IMR-90 (cell line): ENCODE data around the gene HS2ST1. TPM values are rescaled to one million over a fixed set of nuclear protein-coding genes. Genes with fewer than 3 reads are reported as not detected.

Experiments
- ATAC-seq: fragments of 200-7000 bp; cut with Tn5 transposase; 2 replicates; pipeline ENCODE4 v1.9.1; 2020; ENCODE audit warnings: low read depth, mild to moderate bottlenecking, moderate library complexity
- BruUV-seq: library from RNA; stranded (reverse); fragments of 400-500 nt; replicated peaks from 2 replicates; lab custom pipeline; 2021; lab: Mats Ljungman, UMichigan
- CTCF ChIA-PET: fragments of 300-600 bp; formaldehyde crosslinking; extraction: SDS; loops from one replicate; lab custom pipeline; 2021; ENCODE audit warnings: antibody characterized with exemption; lab: Yijun Ruan, JAX
- POLR2A ChIA-PET: fragments of 300-600 bp; sonication (Branson Sonifier 250); formaldehyde crosslinking; loops from one replicate; lab custom pipeline; 2022; ENCODE audit warnings: antibody characterized with exemption; ENCODE audit not compliant: unreplicated experiment; lab: Charles Lee
- DNase-seq: peaks from one replicate; pipeline ENCODE4 v3.0.0; 2013
- H2AFZ ChIP-seq: replicated peaks from 2 replicates; pipeline ENCODE3; 2013; ENCODE audit warnings: low read length, mild to moderate bottlenecking; ENCODE audit not compliant: poor library complexity
- H2AK5ac ChIP-seq: 2 replicates; pipeline ENCODE4 v1.6.1; 2013; ENCODE audit warnings: low read depth, low read length, inconsistent platforms
- H2AK9ac ChIP-seq: replicated peaks from 2 replicates; pipeline ENCODE3; 2013; ENCODE audit warnings: mild to moderate bottlenecking, low read depth, low read length, moderate library complexity; ENCODE audit not compliant: poor library complexity
- H2BK120ac ChIP-seq: 2 replicates; pipeline ENCODE4 v1.6.1; 2013; ENCODE audit warnings: low read depth, low read length, inconsistent platforms
- H2BK15ac ChIP-seq: 3 replicates; pipeline ENCODE4 v1.6.1; 2013; ENCODE audit warnings: low read depth, low read length, inconsistent platforms
- H2BK20ac ChIP-seq: 2 replicates; pipeline ENCODE4 v1.6.1; 2013; ENCODE audit warnings: low read depth, mild to moderate bottlenecking, inconsistent platforms, low read length, moderate library complexity
- H2BK5ac ChIP-seq: 2 replicates; pipeline ENCODE4 v1.6.1; 2013; ENCODE audit warnings: mild to moderate bottlenecking, low read depth, low read length, inconsistent platforms; ENCODE audit not compliant: poor library complexity, severe bottlenecking
- H3K14ac ChIP-seq: replicated peaks from 2 replicates; pipeline ENCODE4 v1.6.1; 2013; ENCODE audit warnings: low read depth, low read length, inconsistent platforms
- H3K18ac ChIP-seq: 2 replicates; pipeline ENCODE4 v1.6.1; 2013; ENCODE audit warnings: low read depth, low read length, control low read depth
- H3K23ac ChIP-seq: 2 replicates; pipeline ENCODE4 v1.6.1; 2013; ENCODE audit warnings: low read depth, low read length, inconsistent platforms
- H3K27ac ChIP-seq: 2 replicates; pipeline ENCODE4 v1.5.1; 2013; ENCODE audit warnings: mild to moderate bottlenecking, control low read depth, low read length; ENCODE audit not compliant: insufficient read depth
- H3K27me3 ChIP-seq: 2 replicates; pipeline ENCODE4 v1.6.1; 2013; ENCODE audit warnings: low read length; ENCODE audit not compliant: control insufficient read depth, insufficient read depth
- H3K36me3 ChIP-seq: 2 replicates; pipeline ENCODE4 v1.6.1; 2013; ENCODE audit warnings: low read length, mixed read lengths; ENCODE audit not compliant: control insufficient read depth, insufficient read depth
- H3K4ac ChIP-seq: 2 replicates; pipeline ENCODE4 v1.6.1; 2013; ENCODE audit warnings: low read depth, low read length, inconsistent platforms
- H3K4me1 ChIP-seq: 2 replicates; pipeline ENCODE4 v1.6.1; 2013; ENCODE audit warnings: low read length, mixed read lengths; ENCODE audit not compliant: control insufficient read depth, insufficient read depth
- H3K4me2 ChIP-seq: 2 replicates; pipeline ENCODE4 v1.6.1; 2013; ENCODE audit warnings: low read depth, mild to moderate bottlenecking, control low read depth, low read length, moderate library complexity
- H3K4me3 ChIP-seq: 2 replicates; pipeline ENCODE4 v1.5.1; 2013; ENCODE audit warnings: low read depth, mild to moderate bottlenecking, control low read depth, low read length, moderate library complexity; ENCODE audit not compliant: insufficient read depth
- H3K56ac ChIP-seq: 2 replicates; pipeline ENCODE4 v1.6.1; 2013; ENCODE audit warnings: low read length, inconsistent platforms; ENCODE audit not compliant: insufficient read depth; ENCODE audit errors: extremely low read depth
- H3K79me1 ChIP-seq, 2 experiments: 2 replicates each; pipeline ENCODE4 v1.6.1; 2013; ENCODE audit warnings: low read length in 2 of 2, inconsistent platforms in 1 of 2, low read depth in 1 of 2
- H3K9ac ChIP-seq: 2 replicates; pipeline ENCODE4 v1.6.1; 2013; ENCODE audit warnings: low read depth, low read length, control low read depth
- H3K9me1 ChIP-seq: 2 replicates; pipeline ENCODE4 v1.6.1; 2013; ENCODE audit warnings: low read length, inconsistent platforms; ENCODE audit not compliant: insufficient read depth
- H3K9me3 ChIP-seq: 2 replicates; pipeline ENCODE4 v1.6.1; 2013; ENCODE audit warnings: low read length; ENCODE audit not compliant: control insufficient read depth, insufficient read depth
- H4K20me1 ChIP-seq: 2 replicates; pipeline ENCODE4 v1.6.1; 2013; ENCODE audit warnings: low read length, inconsistent platforms; ENCODE audit not compliant: insufficient read depth
- H4K5ac ChIP-seq: 2 replicates; pipeline ENCODE4 v1.6.1; 2013; ENCODE audit warnings: mild to moderate bottlenecking, low read depth, low read length, control low read depth
- H4K8ac ChIP-seq, 2 experiments: 2 replicates each; pipeline ENCODE4 v1.6.1; 2013; ENCODE audit warnings: low read depth in 2 of 2, low read length in 2 of 2, control low read depth in 1 of 2, inconsistent platforms in 1 of 2
- H4K91ac ChIP-seq: 2 replicates; pipeline ENCODE4 v1.6.1; 2013; ENCODE audit warnings: low read depth, low read length, inconsistent platforms; ENCODE audit not compliant: insufficient read depth
- BHLHE40 ChIP-seq: fragments of 150-350 bp; IDR thresholded peaks from 2 replicates; pipeline ENCODE4 v1.6.1; 2016; ENCODE audit warnings: mild to moderate bottlenecking, low read depth, low read length
- CEBPB ChIP-seq: IDR thresholded peaks from 2 replicates; pipeline ENCODE4 v1.6.1; 2012; ENCODE audit warnings: low read depth, low read length, improper control_type of control experiment
- MAZ ChIP-seq: IDR thresholded peaks from 2 replicates; pipeline ENCODE4 v1.6.1; 2012; ENCODE audit warnings: low read depth, mild to moderate bottlenecking, low read length, improper control_type of control experiment, moderate library complexity, borderline replicate concordance
- MXI1 ChIP-seq: IDR thresholded peaks from 2 replicates; pipeline ENCODE4 v1.6.1; 2012; ENCODE audit warnings: low read depth, mild to moderate bottlenecking, low read length, moderate library complexity, borderline replicate concordance
- RCOR1 ChIP-seq: IDR thresholded peaks from 2 replicates; pipeline ENCODE4 v1.6.1; 2012; ENCODE audit warnings: mild to moderate bottlenecking, low read length, improper control_type of control experiment; ENCODE audit not compliant: insufficient replicate concordance
- RFX5 ChIP-seq: IDR thresholded peaks from 2 replicates; pipeline ENCODE4 v1.8.0; 2012; ENCODE audit warnings: low read depth, mild to moderate bottlenecking, low read length, moderate library complexity
- WGBS, 2 experiments: methylation state at CpG; one replicate each; pipeline versions ENCODE4 v1.1.5 to v1.1.7; 2013; ENCODE audit warnings: missing lambda C conversion rate in 2 of 2; ENCODE audit not compliant: insufficient read length in 1 of 2; ENCODE audit errors: extremely low coverage in 2 of 2; 5-methylcytosine and 5-hydroxymethylcytosine counted together
- dilution Hi-C: fragments of 300-500 bp; cut with HindIII; formaldehyde crosslinking; loops from one replicate; pipeline ENCODE4 v1.14.3; 2018; ENCODE audit warnings: low sequenced_read_pairs; ENCODE audit not compliant: unreplicated experiment
- in situ Hi-C: fragments of 300-500 bp; cut with MboI; formaldehyde crosslinking; loops from 3 replicates; pipeline ENCODE4 v1.14.3; 2019; ENCODE audit warnings: low sequenced_read_pairs, inconsistent platforms, mixed read lengths
- intact Hi-C: fragments of 100-400 bp; cut with micrococcal nuclease; formaldehyde crosslinking; loops from 2 replicates; pipeline ENCODE4 v1.10.0; 2022
- polyA plus RNA-seq, 3 experiments: library from polyadenylated mRNA; depleted of rRNA; stranded (reverse); fragments of >200 nt; gene quantifications; 2 replicates each; pipeline ENCODE4 v1.2.3, GENCODE V29; 2012; ENCODE audit warnings: low replicate concordance in 1 of 3
- total RNA-seq: library from RNA; depleted of rRNA; stranded (reverse); fragments of >200 nt; gene quantifications from 2 replicates; pipeline ENCODE4 v1.2.3, GENCODE V29; 2012

The HS2ST1 gene
- total and polyA plus RNA-seq, 2 of the 4 experiments (the other 2 are of a cell fraction), result 7.8 to 13.1 TPM

DNA sequence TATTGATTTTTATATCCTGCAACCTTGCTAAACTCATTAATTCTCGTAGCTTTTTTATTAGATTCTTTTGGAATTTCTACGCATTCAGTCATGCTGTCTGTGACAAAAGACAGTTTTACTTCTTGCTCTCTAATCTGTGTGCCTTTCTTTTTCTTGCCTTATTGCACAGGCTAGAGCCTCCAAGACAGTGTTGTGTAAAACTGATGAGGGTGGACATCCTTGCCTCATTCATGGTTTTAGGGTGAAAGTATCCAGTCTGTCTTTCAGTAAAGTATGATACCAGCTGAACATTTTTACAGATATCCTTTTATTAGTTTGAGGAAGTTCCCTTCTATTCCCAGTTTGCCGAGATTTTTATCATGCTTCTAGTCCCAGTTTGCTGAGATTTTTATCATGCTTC, 133.8 kb downstream of the HS2ST1 start:
- no peak overlapping the region for H3K4me3 ChIP-seq
- H3K56ac ChIP-seq, result no peak overlapping the region
- dilution Hi-C loops, result no loop called here
- H2BK120ac ChIP-seq, result no peak overlapping the region
- TF ChIP-seq MXI1, result no peak
- TF ChIP-seq RFX5, result no peak
- no peak for TF ChIP-seq MAZ
- TF ChIP-seq BHLHE40, result no peak
- no peak for TF ChIP-seq RCOR1
- no peak for TF ChIP-seq CEBPB
- in situ Hi-C loops, result no loop called here
- H3K9ac ChIP-seq, result no peak overlapping the region
- H2BK5ac ChIP-seq, result no peak overlapping the region
- H3K4me1 ChIP-seq, result no peaks in the 10 kb centered on the region
- no peak overlapping the region for H2AFZ ChIP-seq
- POLR2A ChIA-PET, result no interaction called here
- H3K14ac ChIP-seq, result no peak overlapping the region
- no peak overlapping the region for H3K27ac ChIP-seq
- H3K4me2 ChIP-seq, result no peak overlapping the region
- CTCF ChIA-PET, result no interaction called here
- H3K18ac ChIP-seq, result no peak overlapping the region
- H4K5ac ChIP-seq, result no peak overlapping the region
- no peaks in the 10 kb centered on the region for H3K36me3 ChIP-seq
- no peak overlapping the region for H2AK5ac ChIP-seq
- 100% methylated on average over 1 of the region's 3 CpGs; no CpG with 5 or more reads in 1 of the 2 experiments for WGBS, 2 experiments
- H2BK15ac ChIP-seq, result no peak overlapping the region
- DNase-seq, result no peak
- peaks cover 0 to 3% of the 10 kb centered on the region in 2 experiments; a peak in 1 of 4 replicates for H3K79me1 ChIP-seq
- intact Hi-C loops, result no loop called here
- H3K9me1 ChIP-seq, result 0 out of 2 replicates have a peak, but pooled peaks cover 2% of the 10 kb centered on the region
- no peak overlapping the region for H3K23ac ChIP-seq
- no TSS peak for BruUV-seq
- H3K27me3 ChIP-seq, result no peaks in the 10 kb centered on the region
- no peaks in the 10 kb centered on the region for H4K20me1 ChIP-seq
- H3K9me3 ChIP-seq, result no peaks in the 10 kb centered on the region
- no peak for ATAC-seq
- H2BK20ac ChIP-seq, result no peak overlapping the region
- H4K91ac ChIP-seq, result no peak overlapping the region
- no peak overlapping the region for H2AK9ac ChIP-seq
- H4K8ac ChIP-seq, result no peak overlapping the region
- H3K4ac ChIP-seq, result no peak overlapping the region
